Heart left ventricle (tissue), 16 donors: Measurements from ENCODE around the gene RAB3C. TPM values are rescaled to one million over a fixed set of nuclear protein-coding genes. Genes with fewer than 3 reads are reported as not detected.

Source experiments
- ATAC-seq, 4 donors: fragments of 200-7000 bp; cut with Tn5 transposase; one replicate each; pipeline ENCODE4 v1.9.1; 2020 to 2022; ENCODE audit warnings: moderate library complexity in 4 of 4, mild to moderate bottlenecking in 3 of 4, moderate number of reproducible peaks in 1 of 4
- DNase-seq, 5 donors: peaks; one replicate each; pipeline ENCODE4 v3.0.0-alpha.2; 2020
- H3K27ac ChIP-seq, 12 donors: fragments of 200-600 bp; sonication (generic) in 4 of 12; one replicate each; pipeline versions ENCODE4 v1.5.0 to v1.8.0; 2016 to 2022; ENCODE audit warnings: mild to moderate bottlenecking in 2 of 12
- H3K27me3 ChIP-seq, 9 donors: fragments of 200-600 bp; sonication (generic) in 2 of 9; one replicate each; pipeline versions ENCODE4 v1.5.1 to v1.8.0; 2016 to 2022; ENCODE audit warnings: mild to moderate bottlenecking in 3 of 9
- H3K36me3 ChIP-seq, 9 donors: fragments of 200-600 bp; sonication (generic) in 2 of 9; one replicate each; pipeline versions ENCODE4 v1.5.0 to v1.8.0; 2018 to 2022; ENCODE audit warnings: mild to moderate bottlenecking in 2 of 9
- H3K4me1 ChIP-seq, 12 donors: fragments of 200-600 bp; sonication (generic) in 4 of 12; one replicate each; pipeline versions ENCODE4 v1.5.0 to v1.8.0; 2016 to 2022; ENCODE audit warnings: mild to moderate bottlenecking in 3 of 12
- H3K4me3 ChIP-seq, 12 donors: fragments of 200-600 bp; sonication (generic) in 4 of 12; one replicate each; pipeline versions ENCODE4 v1.5.0 to v1.8.0; 2017 to 2022; ENCODE audit warnings: mild to moderate bottlenecking in 9 of 12, moderate library complexity in 4 of 12
- H3K9me3 ChIP-seq, 12 donors: fragments of 200-600 bp; sonication (generic) in 4 of 12; one replicate each; pipeline versions ENCODE4 v1.5.0 to v1.8.0; 2016 to 2022; ENCODE audit warnings: mild to moderate bottlenecking in 1 of 12
- POLR2A ChIP-seq, 2 donors: fragments of 450-650 bp; IDR thresholded peaks; one replicate each; pipeline ENCODE4 v1.6.1; 2017; ENCODE audit warnings: antibody characterized with exemption in 2 of 2, mild to moderate bottlenecking in 2 of 2, moderate library complexity in 2 of 2
- WGBS, 4 donors: extraction: QIAGEN DNeasy Blood & Tissue Kit in 2 of 4; methylation state at CpG; one replicate each; pipeline versions ENCODE4 v1.1.5 to v1.1.7; 2013 to 2018; 5-methylcytosine and 5-hydroxymethylcytosine counted together
- intact Hi-C, 10 donors: fragments of 100-400 bp; cut with DNase I; formaldehyde crosslinking; loops; one replicate each; pipeline versions ENCODE4 v1.11.1 to v1.14.2; 2022
- polyA plus RNA-seq, 2 donors: library from polyadenylated mRNA; stranded (reverse); fragments of 200-250 nt; gene quantifications; one replicate each; pipeline ENCODE4 v1.2.3, GENCODE V29; 2013
- total RNA-seq, 9 donors: library from RNA; depleted of rRNA in 2 of 9; stranded (reverse); fragments of >200 nt in 2 of 9; fragmentation: NEBNext Ultra II Directional in 3 of 9; extraction: Animal tissue kit (Norgen Biotek cat#: 25700) in 3 of 9; gene quantifications; one replicate each; pipeline versions ENCODE4 v1.1.0 to v1.2.4, GENCODE V29; 2016 to 2023
- TF ChIP-seq, protein P1 (sequence below), 12 donors: fragments of 200-600 bp; sonication (generic) in 4 of 12; IDR thresholded peaks; one replicate each; pipeline versions ENCODE4 v1.5.0 to v1.8.0; 2018 to 2022; ENCODE audit warnings: antibody characterized with exemption in 12 of 12, mild to moderate bottlenecking in 5 of 12
- donor health status: ischemic (EF 13 %, LVEDD 7.1; RV severe dilation, severe dysfunction).
- donor health status: healthy with polysubstance abuse.
- donor health status: DM: no; HTN: yes; CAD: no.
- donor health status: DM: no; HTN: no; CAD: no.
- donor health status: ischemic (EF 25% LVEDD 6.9; RV normal size, moderate dysfunction).
- donor health status: ischemic (EF 25% LVEDD 5.7; RV mildly dilated, moderate dysfunction).
- donor health status: healthy.
- donor health status: DM: yes; HTN: yes; CAD: no.
- donor health status: ischemic (EF 35%, LVEDD 5.7; RV mildly dilated, moderate dysfunction).
- donor health status: nonischemic (EF 11% LVEDD 7.7; RV severe dilation, severe dysfunction).
- donor health status: DM: yes; HTN: yes; CAD: no.
- donor health status: PGD.
- donor health status: ischemic (EF 29% LVEDD 5.4; RV normal size, mild dysfunction).
- donor health status: nonischemic (EF 23%, LVEDD 6.1; RV moderate dilation, normal function).

Gene RAB3C
- total and polyA plus RNA-seq, 11 donors = 0.04 to 3.8 (median 0.57) TPM; not detected in 2

DNA sequence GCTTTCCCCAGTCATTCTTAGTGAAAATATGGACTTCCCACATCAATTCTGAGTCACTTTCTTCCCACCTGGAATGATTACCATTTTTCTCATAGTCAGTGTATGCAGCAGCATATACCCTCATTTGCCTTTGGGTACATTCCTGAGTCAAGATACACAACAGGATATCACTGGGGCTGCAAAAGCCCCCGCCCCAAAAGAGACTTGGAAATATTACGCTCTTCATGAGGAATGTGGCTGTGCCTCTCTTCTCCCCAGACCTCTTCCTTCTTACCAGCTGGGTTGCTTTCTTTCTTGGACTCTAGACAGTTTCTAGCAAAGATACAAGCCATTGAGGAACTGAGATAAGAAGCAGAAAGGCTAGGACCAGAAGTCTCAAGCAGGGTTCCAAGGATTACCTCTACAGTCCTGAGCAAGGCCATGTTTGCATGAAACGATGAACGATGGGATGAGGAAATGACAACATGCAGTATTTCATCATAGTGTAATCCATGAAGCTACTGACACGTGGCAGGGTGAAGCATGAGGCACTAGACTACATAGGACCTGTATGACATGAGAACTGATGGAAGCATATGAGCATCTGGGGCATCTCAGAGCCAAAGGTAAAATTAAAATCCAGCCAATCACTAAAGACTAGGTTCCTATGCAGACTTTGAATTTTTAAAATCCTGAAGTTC lies 218.1 kb downstream of the RAB3C start:
- Histone ChIP-seq H3K9me3 (no peaks in the 10 kb centered on the region), H3K27ac (no peak overlapping the region), H3K4me1 (no peaks in the 10 kb centered on the region), H3K36me3 (no peaks in the 10 kb centered on the region), H3K27me3 (peaks cover 0 to 9% (median 0%) of the 10 kb centered on the region in 9 donors), H3K4me3 (no peak overlapping the region)
- DNase-seq = no peak
- no peak for ATAC-seq
- intact Hi-C loops = no loop called here
- WGBS, 4 donors = 57 to 78% (median 67%) methylated on average over 5 of the region's 5 CpGs
- TF ChIP-seq, protein P1, sequence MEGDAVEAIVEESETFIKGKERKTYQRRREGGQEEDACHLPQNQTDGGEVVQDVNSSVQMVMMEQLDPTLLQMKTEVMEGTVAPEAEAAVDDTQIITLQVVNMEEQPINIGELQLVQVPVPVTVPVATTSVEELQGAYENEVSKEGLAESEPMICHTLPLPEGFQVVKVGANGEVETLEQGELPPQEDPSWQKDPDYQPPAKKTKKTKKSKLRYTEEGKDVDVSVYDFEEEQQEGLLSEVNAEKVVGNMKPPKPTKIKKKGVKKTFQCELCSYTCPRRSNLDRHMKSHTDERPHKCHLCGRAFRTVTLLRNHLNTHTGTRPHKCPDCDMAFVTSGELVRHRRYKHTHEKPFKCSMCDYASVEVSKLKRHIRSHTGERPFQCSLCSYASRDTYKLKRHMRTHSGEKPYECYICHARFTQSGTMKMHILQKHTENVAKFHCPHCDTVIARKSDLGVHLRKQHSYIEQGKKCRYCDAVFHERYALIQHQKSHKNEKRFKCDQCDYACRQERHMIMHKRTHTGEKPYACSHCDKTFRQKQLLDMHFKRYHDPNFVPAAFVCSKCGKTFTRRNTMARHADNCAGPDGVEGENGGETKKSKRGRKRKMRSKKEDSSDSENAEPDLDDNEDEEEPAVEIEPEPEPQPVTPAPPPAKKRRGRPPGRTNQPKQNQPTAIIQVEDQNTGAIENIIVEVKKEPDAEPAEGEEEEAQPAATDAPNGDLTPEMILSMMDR (IDR thresholded peaks at IDR 0.05) = no peak
- TF ChIP-seq POLR2A (IDR thresholded peaks at IDR 0.05) = no peak

DNA sequence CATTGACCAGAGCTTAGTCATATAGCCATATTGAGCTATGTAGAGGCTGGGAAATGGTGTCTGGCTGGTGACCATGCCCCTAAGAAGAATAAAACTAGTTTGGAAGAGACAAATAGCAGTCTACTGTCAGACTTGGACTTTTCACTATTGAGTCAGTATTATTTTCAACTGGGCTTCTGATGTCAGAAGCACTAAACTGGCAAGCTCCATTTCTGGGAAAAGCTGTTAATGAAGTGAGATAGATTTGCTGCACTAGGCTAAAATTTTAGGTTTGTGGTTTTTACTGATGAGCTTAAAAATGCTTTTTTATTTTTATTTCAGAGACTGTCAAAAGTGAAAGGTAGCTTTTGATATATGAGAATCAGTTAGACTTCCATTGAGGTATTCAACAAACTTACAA lies 220.2 kb downstream of the RAB3C start:
- no peaks in the 10 kb centered on the region for H3K9me3 ChIP-seq

DNA sequence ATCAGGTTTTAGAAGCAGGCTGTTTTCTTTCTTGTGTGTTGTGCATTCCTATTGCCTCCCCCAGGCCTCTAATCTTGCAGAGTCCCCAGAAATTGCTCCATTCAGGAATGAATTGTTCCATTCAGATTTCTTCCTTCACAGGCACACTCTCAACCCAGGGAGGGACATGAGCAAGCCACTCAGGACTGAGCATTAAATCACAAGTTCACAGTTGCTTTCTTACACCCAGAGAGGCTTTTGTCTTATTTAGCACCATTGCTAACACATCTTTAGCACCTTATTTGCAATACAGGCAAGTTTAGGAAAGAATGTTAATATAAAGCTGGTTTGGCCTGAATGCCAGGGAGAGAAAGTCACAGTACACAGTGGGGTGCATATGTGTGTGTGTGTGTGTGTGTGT lies 221.4 kb downstream of the RAB3C start:
- ATAC-seq = no peak
- H3K27ac ChIP-seq = no peak overlapping the region

More for the DNA sequence above, 220.2 kb downstream of the RAB3C start:
- Histone ChIP-seq H3K36me3 (no peaks in the 10 kb centered on the region), H3K4me3 (no peak overlapping the region), H3K27me3 (peaks cover 0 to 13% (median 0%) of the 10 kb centered on the region in 9 donors), H3K4me1 (no peaks in the 10 kb centered on the region), H3K27ac (no peak overlapping the region)
- TF ChIP-seq POLR2A (IDR thresholded peaks at IDR 0.05) = no peak
- TF ChIP-seq, protein P1 (IDR thresholded peaks at IDR 0.05) = no peak
- DNase-seq (no peak), ATAC-seq (no peak)
- intact Hi-C loops = no loop called here

DNA sequence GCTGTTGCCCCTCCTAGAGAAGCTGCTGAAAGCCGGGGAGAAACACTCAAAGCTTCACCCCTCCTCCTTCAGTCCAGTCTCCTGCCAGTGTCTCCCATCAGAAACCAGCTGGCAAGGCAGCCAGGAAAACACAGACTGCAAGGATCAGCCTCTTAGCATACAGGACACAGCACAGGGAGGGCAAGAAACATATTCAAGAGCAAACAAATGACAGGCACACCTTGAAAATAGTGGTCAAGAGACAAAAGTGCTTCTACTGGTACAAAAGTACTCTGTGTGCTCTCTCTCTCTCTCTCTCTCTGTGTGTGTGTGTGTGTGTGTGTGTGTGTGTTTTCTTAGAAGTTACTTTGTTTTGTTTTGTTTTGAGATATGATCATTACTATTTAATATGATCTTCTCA lies 227.2 kb downstream of the RAB3C start:
- Histone ChIP-seq H3K27ac (no peak overlapping the region), H3K4me1 (no peaks in the 10 kb centered on the region), H3K36me3 (no peaks in the 10 kb centered on the region), H3K27me3 (peaks cover 0 to 8% (median 0%) of the 10 kb centered on the region in 9 donors), H3K9me3 (no peaks in the 10 kb centered on the region), H3K4me3 (no peak overlapping the region)
- intact Hi-C loops = loop anchor here in 2 of 10 donors (10.0 kb wide), 1 partner anchor 315 kb away; the partner anchor contains the start of gene GAPT (in 2 of the 2)
- ATAC-seq = no peak
- DNase-seq = no peak
- TF ChIP-seq POLR2A (IDR thresholded peaks at IDR 0.05) = no peak
- TF ChIP-seq, protein P1 (IDR thresholded peaks at IDR 0.05) = no peak
- WGBS, 4 donors = 40 to 56% (median 43%) methylated on average over 1 of the region's 1 CpG

More for the DNA sequence above, 221.4 kb downstream of the RAB3C start:
- no peak for DNase-seq
- no peaks in the 10 kb centered on the region for H3K4me1 ChIP-seq
- H3K4me3 ChIP-seq = no peak overlapping the region
- peaks cover 0 to 13% (median 0%) of the 10 kb centered on the region in 9 donors for H3K27me3 ChIP-seq
- no peak for TF ChIP-seq POLR2A (IDR thresholded peaks at IDR 0.05)
- TF ChIP-seq, protein P1 (IDR thresholded peaks at IDR 0.05) = no peak
- H3K9me3 ChIP-seq = no peaks in the 10 kb centered on the region
- intact Hi-C loops = no loop called here
- H3K36me3 ChIP-seq = no peaks in the 10 kb centered on the region
